ENCODE measurements around the gene HLA-DMA. TPM values are rescaled to one million over a fixed set of nuclear protein-coding genes. Genes with fewer than 3 reads are reported as not detected.
A peak's percentile ranks its signal among the peaks of the same experiment; 100 is the strongest.

Gene HLA-DMA
- total RNA-seq, 4 donors from 2014 or later, result 27.6 to 81.7 (median 55.7) TPM

DNA sequence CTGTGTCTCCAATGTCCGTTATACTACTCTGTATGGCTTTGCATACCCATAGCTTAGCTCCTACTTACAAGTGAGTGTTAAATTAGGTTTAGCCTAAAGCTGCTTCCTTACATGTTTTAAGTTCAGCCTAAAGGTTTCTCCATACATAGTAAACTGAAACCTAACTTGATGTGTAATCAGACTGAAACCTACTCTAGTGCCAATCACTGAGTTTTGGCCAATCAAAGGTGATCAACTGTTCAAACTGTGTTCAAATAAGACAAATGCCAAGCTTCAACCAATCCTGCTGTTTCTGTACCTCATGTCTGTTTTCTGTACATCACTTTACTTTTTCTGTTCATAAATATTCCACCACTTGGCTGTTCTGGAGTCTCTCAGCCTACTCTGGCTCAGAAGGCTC is 36.5 kb upstream of the HLA-DMA start:
- ATAC-seq (ENCODE audit: low FRiP score), result no peak
- DNase-seq (ENCODE audit: low spot score), result no peak
- TF ChIP-seq, protein P1, sequence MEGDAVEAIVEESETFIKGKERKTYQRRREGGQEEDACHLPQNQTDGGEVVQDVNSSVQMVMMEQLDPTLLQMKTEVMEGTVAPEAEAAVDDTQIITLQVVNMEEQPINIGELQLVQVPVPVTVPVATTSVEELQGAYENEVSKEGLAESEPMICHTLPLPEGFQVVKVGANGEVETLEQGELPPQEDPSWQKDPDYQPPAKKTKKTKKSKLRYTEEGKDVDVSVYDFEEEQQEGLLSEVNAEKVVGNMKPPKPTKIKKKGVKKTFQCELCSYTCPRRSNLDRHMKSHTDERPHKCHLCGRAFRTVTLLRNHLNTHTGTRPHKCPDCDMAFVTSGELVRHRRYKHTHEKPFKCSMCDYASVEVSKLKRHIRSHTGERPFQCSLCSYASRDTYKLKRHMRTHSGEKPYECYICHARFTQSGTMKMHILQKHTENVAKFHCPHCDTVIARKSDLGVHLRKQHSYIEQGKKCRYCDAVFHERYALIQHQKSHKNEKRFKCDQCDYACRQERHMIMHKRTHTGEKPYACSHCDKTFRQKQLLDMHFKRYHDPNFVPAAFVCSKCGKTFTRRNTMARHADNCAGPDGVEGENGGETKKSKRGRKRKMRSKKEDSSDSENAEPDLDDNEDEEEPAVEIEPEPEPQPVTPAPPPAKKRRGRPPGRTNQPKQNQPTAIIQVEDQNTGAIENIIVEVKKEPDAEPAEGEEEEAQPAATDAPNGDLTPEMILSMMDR (IDR thresholded peaks at IDR 0.05), result no peak

DNA sequence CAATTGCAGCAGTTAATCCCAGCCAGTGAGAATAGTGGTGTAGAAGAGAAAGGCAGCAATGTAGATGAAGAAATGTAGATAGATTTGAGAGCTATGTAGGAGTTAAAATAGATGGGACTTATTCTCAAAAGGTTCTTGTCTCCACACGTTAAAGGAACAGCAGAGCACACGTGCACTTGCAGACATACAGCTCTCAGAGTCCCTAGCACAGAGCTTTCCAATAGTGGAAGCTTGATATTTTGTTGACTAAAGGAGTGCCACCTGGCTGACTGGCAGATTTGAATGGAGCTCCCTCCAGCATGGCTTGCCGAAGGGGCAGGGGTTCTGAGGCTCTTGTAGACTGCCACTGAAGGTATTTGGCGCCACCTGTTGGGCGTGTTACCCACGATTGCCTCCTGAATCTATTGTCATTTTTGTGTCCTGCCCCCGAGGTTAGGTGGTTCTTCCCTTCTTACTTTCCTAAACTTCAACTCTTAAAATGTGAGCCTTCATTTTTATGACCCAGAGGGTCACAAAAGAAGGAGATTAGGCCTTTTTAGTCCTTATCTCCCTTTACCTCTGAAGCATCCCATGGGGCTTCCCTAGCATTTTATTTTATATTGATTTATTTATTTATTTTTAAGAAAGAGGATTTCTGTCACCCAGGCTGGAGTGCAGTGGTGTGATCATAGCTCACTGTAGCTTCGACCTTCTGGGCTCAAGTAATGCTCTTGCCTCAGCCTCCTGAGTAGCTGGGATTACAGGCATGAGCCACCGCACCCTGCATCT is 31.9 kb upstream of the HLA-DMA start:
- DNase-seq (ENCODE audit: low spot score) (peak; percentile 100), ATAC-seq (ENCODE audit: low FRiP score) (peak; percentile 64)
- TF ChIP-seq, protein P1 (IDR thresholded peaks at IDR 0.05), result no peak

DNA sequence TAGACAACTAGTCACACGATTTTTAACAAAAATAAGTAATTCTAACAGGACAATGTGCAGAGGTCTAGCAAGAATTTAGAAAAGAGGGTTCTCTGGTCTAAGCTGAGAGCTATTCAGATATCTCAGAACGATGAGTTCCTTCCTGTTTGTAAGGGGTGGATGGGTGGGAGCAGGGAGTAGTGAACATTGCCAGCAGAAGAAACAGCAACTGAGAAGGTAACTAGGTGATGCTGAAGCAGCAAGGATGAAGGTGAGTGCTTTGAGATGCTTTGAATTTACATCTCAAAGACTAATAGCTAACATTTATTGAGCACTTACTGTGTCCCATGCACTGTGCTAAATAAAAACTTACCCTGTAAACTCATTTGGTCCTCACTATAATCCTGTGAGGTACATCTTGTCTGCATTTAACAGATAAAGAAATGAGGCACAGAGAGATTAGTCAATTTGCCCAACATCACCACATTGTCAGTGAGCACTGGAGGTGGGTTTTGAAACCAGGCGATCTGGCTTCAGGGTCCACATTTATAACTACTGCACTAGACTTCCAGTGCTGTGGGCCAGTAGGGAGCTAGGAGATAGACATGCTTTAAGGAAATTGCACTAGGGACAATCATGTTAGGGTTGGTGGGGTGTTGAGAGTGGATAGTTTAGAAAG is 31.2 kb upstream of the HLA-DMA start:
- TF ChIP-seq, protein P1 (IDR thresholded peaks at IDR 0.05), result no peak
- ATAC-seq (ENCODE audit: low FRiP score), result peak; percentile 37
- DNase-seq (ENCODE audit: low spot score), result no peak

DNA sequence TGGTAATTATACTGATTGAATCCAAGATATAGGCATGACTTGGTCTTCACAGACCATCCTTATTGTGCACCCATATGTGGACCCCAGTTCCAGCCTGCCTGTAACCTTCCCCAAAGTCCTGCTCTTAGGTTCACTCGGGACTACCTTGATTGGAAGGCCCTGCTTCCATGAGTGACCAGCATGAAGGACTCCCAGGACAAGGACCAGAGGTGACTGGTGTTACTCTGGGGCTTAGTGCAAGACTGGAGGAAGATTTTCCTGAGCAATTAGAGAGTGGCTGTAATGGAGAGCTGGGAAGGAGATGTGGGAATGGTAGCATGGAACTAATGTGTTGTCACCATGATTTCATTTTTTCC is 30.6 kb upstream of the HLA-DMA start:
- DNase-seq (ENCODE audit: low spot score) (no peak), ATAC-seq (ENCODE audit: low FRiP score) (no peak)
- TF ChIP-seq, protein P1 (IDR thresholded peaks at IDR 0.05), result no peak

DNA sequence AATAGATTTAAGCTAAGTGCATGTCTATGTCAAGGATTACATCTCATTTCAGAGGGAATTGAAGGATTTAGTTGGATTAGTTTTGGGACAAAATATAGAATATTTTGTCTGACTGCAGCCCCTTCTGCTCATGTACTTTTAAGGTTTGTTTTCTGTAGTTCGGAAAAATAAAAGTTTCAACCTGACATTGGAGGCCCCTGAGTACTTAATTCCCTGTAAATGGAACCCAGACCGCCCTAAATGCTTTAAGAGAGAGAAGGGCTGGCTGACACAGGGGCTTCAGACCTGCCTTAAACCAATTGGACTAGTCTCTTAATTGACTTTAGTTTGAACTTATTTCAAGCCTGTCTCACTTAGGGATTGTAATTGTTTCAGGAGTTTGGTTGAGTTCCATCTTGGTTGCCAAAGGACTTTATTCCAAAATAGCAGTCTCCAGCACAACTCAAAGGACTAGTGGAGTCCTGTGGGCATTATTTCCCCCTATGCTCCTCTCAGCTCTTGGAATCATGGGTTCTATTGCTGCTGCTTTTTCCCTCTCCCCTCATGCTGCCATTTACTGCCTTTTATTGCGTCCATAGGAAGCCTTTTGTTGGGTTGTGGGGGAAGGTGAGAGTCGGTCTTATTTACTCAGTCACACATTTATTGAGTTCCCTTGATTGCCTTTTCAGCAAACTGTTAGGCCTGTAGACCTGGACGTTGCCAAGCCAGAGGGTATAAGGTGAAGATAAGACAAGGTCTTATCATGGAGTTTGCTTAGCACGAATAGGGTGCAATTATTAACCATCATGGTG is 30.0 kb upstream of the HLA-DMA start:
- ATAC-seq (ENCODE audit: low FRiP score), result no peak
- TF ChIP-seq, protein P1 (IDR thresholded peaks at IDR 0.05), result no peak
- DNase-seq (ENCODE audit: low spot score), result no peak

DNA sequence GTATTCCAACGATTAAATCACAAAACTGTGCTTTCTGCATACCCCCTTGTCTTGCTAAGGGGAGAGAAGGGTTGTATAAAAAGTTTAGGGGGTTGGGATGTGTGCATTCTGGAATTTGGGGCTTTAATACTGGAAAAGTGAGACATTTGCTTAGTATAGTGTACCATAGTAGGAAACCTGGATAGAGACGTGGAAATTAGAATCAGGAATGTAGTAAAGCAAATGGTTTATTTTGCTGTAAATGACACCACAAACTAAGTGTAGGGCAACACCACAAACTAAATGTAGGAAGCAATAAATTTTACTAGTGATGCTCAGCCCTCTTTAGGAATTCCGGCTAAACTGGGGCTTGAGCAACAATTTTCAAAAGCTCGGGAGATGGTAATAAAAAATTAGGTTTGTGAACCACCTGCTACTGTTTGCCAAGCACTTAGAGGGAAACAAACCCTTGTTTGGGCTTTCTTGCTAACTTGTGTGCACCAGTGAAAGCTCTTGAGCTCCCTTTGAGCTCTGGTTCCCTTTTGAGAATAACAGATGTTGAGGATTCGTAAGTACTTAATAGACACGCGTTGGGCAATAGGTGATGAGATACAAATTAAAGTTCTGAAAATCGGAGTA is 29.3 kb upstream of the HLA-DMA start:
- ATAC-seq (ENCODE audit: low FRiP score), result no peak
- TF ChIP-seq, protein P1 (IDR thresholded peaks at IDR 0.05), result no peak
- DNase-seq (ENCODE audit: low spot score), result no peak
